Mucosa of descending colon (tissue), 3 donors: ENCODE measurements around the gene DCP1B. TPM values are rescaled to one million over a fixed set of nuclear protein-coding genes. Genes with fewer than 3 reads are reported as not detected.

Experiments
- ATAC-seq: fragments of 200-7000 bp; cut with Tn5 transposase; one replicate; pipeline ENCODE4 v1.9.1; 2020; ENCODE audit warnings: mild to moderate bottlenecking, moderate library complexity
- DNase-seq, 3 donors: peaks; one replicate each; pipeline ENCODE4 v3.0.0-alpha.2; 2020
- H3K36me3 ChIP-seq: fragments of 200-600 bp; one replicate; pipeline ENCODE4 v1.8.0; 2021; ENCODE audit warnings: low read depth, mild to moderate bottlenecking
- H3K4me1 ChIP-seq: fragments of 200-600 bp; one replicate; pipeline ENCODE4 v1.8.0; 2021; ENCODE audit warnings: low read depth, mild to moderate bottlenecking
- H3K4me3 ChIP-seq: fragments of 200-600 bp; one replicate; pipeline ENCODE4 v1.8.0; 2021; ENCODE audit warnings: mild to moderate bottlenecking
- H3K9me3 ChIP-seq: fragments of 200-600 bp; one replicate; pipeline ENCODE4 v1.8.0; 2021; ENCODE audit warnings: mild to moderate bottlenecking
- CTCF ChIP-seq: fragments of 200-600 bp; IDR thresholded peaks from one replicate; pipeline ENCODE4 v1.8.0; 2022; ENCODE audit warnings: antibody characterized with exemption, mild to moderate bottlenecking
- intact Hi-C, 2 donors: fragments of 100-400 bp; cut with DNase I in 1 of 2; cut with micrococcal nuclease in 1 of 2; formaldehyde crosslinking; loops; one replicate each; pipeline versions ENCODE4 v1.11.0 to v1.11.1; 2022; cut with DNase I, micrococcal nuclease
- total RNA-seq, 3 donors: library from RNA; stranded (reverse); fragmentation: NEBNext Ultra II Directional in 2 of 3; extraction: Animal tissue kit (Norgen Biotek cat#: 25700) in 2 of 3; gene quantifications; one replicate each; pipeline versions ENCODE4 v1.2.1 to v1.2.4, GENCODE V29; 2021 to 2023
- donor health status: DM: no; HTN: no; CAD: no; lungs with moderate emphysema.
- donor health status: DM: no; HTN: no; CAD: no.
- donor health status: DM: no; HTN: yes; CAD: no.

The DCP1B gene
- total RNA-seq, 3 donors from 2014 or later, result 10.1 to 27.3 (median 12.6) TPM

GRCh38 chr12:2011643-2012607 is 7.7 kb upstream of the DCP1B start:
- peaks cover 3% of the 10 kb centered on the region for H3K4me1 ChIP-seq
- ATAC-seq, result no peak
- H3K9me3 ChIP-seq, result no peaks in the 10 kb centered on the region
- no peak for DNase-seq
- intact Hi-C loops, result no loop called here
- H3K36me3 ChIP-seq, result no peaks in the 10 kb centered on the region
- no peak overlapping the region for H3K4me3 ChIP-seq
- TF ChIP-seq CTCF, result no peak

GRCh38 chr12:2009623-2010022 is 5.4 kb upstream of the DCP1B start:
- no peak for DNase-seq
- ATAC-seq, result no peak
- TF ChIP-seq CTCF, result no peak
- no peaks in the 10 kb centered on the region for H3K36me3 ChIP-seq
- H3K4me1 ChIP-seq, result peaks cover 3% of the 10 kb centered on the region
- H3K9me3 ChIP-seq, result no peaks in the 10 kb centered on the region
- intact Hi-C loops, result no loop called here
- H3K4me3 ChIP-seq, result no peak overlapping the region

GRCh38 chr12:2008677-2009076 is 4.4 kb upstream of the DCP1B start:
- ATAC-seq, result no peak
- TF ChIP-seq CTCF, result no peak
- Histone ChIP-seq H3K9me3 (no peaks in the 10 kb centered on the region), H3K4me3 (no peak overlapping the region), H3K36me3 (no peaks in the 10 kb centered on the region), H3K4me1 (peaks cover 3% of the 10 kb centered on the region)
- no peak for DNase-seq
- intact Hi-C loops, result no loop called here

GRCh38 chr12:2003676-2004112 is 563 bp downstream of the DCP1B start:
- H3K4me1 ChIP-seq, result no peaks in the 10 kb centered on the region
- peak overlapping the region; percentile 87 for H3K4me3 ChIP-seq
- intact Hi-C loops, result no loop called here
- no peaks in the 10 kb centered on the region for H3K9me3 ChIP-seq
- no peaks in the 10 kb centered on the region for H3K36me3 ChIP-seq
- no peak for TF ChIP-seq CTCF
- DNase-seq (no peak), ATAC-seq (peak; percentile 52)

- H3K9me3 ChIP-seq, result no peaks in the 10 kb centered on the region
- intact Hi-C loops, result no loop called here
- peaks cover 11% of the 10 kb centered on the region for H3K4me1 ChIP-seq
- TF ChIP-seq CTCF, result no peak
- H3K4me3 ChIP-seq, result no peak overlapping the region
- no peaks in the 10 kb centered on the region for H3K36me3 ChIP-seq
- ATAC-seq (no peak), DNase-seq (no peak)
Measured at GRCh38 chr12:1995205-1995896, 8.9 kb downstream of the DCP1B start.
